MV-4-11 (cell line): Measurements from ENCODE around the gene KCNJ6.

ENCODE experiments used
- DNase-seq: peaks from one replicate; lab custom pipeline; 2025; lab: John Stamatoyannopoulos, UW

Gene KCNJ6

DNA sequence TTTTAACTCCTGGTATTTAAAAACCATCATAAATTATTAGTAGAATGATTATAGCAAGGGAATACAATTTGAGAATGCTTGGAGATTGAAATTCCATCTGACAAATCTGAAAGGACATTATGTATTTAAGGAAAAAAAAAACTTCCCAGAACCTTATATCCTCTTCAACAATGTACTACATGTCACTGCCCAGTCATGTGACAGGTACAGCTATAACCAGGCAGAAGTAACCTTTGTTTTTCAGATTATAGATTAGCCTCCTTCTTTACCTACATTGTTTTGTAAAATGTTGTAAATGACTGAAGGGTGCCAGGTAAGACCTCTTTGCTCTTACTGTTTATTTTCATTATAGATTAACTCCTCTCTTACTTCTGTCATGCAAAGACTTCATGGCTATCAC is 96.9 kb downstream of the KCNJ6 start:
- no peak for DNase-seq

DNA sequence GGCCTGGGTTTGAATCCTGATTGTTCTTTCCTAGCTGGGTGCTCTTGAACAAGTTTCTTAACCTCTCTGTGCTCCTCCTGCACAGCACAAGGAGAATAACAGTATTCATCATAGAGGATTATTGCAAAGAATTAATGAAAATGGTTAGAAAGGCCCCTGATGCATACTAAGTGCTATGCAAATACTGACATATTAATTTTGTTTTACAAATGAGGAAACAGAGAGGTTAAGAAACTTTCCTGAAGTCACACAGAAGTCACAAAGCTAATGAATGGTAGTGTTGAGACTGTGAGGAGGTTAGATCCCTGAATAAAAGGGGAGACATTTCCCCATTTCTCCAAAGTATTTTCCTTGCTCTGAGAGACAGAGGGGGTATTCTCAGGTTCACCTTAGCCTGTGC is 99.0 kb downstream of the KCNJ6 start:
- no peak for DNase-seq

DNA sequence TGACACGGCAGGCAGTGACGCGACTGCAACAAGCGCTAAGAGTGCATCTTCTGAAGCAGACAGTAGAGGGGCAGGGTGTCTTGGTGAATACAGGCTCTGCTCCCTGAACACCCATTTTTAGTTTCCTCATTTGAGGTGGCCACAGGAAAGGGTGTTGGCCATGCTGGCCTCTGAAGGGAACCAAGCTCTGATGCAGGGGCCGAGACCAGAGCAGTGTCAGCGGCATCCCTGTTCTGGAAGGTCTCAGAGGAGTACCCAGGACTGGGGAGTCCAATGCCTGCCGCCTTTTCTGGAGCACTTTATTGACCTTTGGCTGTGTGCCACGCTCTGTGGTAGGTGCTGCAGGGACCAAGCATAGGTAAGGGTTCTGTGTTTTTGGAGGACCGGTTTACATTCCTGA is 100.4 kb downstream of the KCNJ6 start:
- no peak for DNase-seq

DNA sequence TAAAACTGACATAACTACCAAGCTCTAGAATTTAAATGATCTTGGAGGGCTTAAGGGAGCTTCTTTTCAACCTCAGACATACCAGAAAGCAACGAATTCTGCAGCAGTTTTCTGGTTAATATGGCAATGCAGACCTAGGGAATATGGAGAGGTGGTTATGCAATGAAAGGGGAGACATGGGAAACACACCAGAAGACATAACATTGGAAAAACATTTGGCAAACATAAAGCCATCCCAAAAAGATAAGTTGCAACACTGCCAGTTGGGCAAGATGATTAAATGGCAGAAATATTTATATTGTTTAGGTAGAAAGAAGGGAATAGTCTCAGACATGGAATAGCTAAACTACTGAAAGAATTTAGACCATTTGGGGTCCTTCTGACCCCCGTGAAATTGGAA is 104.5 kb downstream of the KCNJ6 start:
- DNase-seq: no peak

DNA sequence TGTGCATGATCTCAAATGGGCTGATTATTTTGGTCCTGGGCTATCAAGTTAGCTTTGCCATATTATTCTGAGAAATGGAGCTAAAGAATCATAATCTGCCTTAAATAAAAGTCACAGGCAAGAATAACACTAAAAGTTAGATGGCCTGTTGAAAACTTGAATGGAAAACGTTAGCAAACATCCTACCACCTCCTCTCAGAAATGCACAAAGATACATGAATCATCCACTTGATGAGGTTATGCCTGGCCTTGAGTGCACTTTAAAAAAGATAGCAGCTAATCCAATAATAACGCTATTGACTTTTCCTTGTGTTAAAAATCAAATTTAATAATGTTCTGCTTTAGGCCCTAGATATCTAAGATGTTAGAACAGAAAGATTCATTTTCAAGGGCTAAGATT is 108.0 kb downstream of the KCNJ6 start:
- no peak for DNase-seq

DNA sequence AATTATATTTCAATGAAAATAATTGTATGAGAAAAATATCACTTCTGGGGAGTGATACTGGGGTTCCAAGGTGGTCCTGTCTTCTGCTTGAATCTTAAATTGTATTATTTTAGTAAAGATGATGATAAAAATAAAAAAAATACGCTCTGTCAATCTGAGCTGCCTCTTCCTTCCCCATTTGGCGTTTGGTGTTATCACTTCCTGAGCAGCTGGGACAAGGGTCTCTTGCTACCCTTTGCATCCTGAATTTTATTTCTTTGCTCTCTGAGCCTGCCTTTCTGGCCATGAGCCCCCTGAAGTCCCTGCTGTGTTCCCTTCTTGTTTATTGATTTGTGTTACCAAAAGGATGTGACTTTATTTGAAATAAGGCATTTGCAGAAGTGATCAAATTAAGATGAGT is 111.0 kb downstream of the KCNJ6 start:
- no peak for DNase-seq

DNA sequence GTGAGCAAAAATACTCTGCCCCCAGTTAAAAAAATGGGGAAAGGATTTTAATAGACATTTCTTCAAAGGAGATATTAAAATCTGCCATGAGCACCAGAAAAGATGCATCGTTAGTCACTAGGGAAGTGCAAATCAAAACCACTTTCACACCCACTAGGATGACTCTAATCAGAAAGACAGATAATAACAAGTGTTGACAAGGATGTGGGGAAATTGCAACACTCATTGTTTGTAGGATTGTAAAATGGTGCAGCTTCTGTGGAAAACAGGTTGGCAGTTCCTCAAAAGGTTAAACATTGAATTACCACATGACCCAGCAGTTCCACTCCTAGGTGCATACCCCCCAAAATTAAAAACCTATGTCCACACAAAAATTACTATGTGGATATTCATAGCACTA is 112.3 kb downstream of the KCNJ6 start:
- DNase-seq: no peak

DNA sequence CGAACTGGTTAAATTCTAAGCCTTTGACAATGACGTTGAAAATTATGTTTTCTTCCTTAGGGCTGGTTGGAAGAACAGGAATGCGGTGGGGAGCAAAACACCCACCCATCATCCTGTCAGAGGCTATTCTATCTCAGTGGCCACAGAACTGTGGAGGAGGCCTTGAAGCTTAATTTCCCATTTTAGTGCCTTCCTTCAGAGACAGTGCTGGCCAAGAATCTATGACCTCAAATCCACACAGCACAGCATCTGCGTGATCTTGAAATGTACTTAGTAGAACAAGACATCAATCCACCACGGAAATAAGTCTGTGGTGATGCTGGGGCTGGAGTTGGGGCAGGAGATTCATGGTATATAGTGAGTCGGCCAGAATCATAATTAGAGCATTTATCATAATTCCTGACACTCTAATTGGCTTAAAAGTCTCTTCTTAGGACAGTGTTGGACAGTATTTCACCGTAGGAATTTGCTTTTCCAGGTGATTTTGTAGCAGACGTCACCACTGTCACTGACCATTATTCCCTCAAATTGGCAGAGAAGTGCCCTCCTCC is 113.1 kb downstream of the KCNJ6 start:
- no peak for DNase-seq

DNA sequence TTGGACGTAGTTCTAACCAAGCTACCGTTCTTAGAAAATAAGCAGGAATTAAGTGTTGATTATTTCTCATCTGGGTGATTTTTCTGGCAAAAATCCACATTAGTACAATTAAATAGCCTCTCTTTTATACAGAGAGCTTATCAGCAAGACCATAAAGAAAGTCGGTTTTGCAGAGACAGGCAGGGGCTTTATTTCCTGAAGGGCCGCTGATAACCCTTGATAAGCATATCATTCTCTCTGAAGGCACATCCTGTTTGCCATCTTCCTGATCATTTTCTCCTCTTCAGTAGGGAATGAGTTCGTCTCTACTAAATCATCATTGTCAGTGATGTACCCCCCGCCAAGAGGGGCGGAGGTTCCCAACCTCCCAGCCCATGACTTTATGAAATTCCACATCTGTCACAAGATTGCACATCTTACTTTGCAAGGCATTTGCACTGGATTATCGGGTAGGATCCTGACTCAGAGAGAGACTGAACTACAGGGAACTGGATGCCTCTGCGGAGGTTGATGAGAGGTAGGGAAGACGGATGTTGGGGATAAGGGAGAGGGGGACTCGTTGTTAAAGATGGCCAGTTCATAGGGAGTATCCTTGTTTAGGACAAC is 115.7 kb downstream of the KCNJ6 start:
- no peak for DNase-seq

DNA sequence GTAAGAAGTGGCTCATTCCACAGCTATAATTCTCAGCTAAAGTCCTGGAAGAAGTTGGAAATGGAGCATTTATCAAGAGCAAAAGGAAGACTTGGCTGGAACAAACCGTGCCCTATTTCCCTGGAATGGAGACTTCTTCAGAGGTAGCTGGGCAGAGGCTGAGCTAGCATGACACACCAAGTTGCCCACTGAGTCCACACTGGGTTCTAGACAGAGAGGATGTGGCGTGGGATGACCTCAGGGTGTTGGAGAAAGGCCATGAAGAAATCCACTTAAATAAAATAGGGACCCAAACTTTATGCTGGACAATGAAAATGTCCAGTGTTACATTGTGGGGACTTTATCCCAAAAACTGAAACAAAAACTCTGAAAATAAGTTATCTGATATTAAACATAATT is 116.2 kb downstream of the KCNJ6 start:
- no peak for DNase-seq

DNA sequence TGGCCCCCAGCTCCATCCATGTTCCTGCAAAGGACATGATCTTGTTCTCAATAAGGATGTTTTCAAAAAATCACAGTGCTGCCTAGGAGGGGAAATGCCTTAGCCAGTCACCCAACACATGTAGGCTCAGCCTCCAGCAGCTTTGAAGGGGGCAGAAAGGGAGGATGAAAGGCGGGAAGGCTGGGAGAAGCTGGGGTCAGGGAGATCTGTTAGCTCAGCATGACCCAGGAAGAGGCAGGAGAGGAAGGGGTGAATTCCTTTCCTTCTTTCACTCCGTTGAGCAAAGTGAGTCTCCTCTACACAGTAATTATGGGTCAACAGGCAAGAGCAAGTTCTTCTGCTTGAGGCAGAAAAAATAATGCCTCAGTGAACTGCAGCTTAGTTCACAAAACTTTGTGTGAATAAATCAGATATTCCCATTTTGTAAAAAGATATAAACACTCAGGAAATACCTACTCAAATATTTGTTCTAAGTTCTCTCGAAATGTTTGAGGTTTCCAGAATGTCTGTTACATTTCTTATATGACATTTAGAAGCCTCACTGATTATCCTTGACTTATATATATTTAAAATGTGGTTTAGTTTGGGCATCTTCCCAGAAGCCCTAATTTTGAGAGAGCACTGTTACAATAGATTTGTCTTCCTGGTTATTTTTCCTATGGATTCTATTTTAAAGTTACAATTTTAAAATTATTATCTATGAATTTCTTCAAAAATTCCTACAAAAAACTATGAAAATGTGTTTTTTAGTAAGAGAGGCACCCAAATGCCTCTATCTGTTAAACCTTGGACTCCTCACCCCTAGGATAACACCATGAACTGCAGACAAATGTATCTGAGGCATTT is 116.8 kb downstream of the KCNJ6 start:
- no peak for DNase-seq

DNA sequence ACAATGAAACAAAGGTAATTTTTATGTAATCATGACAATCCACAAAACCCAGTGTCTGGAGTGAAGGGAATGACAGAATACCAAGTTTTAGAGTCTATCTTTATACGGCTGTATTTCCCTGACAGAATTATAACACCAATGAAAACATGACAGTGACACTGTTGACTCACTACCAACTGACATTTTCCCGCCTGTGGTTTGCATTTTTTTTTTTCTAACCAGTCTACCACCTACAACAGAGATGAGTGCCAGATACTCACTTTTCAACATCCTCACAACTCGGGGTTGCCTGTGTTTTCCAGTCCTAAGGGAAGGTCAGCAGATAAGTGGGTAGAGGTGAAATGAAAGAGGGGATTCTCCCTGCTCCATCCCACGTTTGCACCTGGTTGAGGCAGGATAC is 118.9 kb downstream of the KCNJ6 start:
- no peak for DNase-seq

DNA sequence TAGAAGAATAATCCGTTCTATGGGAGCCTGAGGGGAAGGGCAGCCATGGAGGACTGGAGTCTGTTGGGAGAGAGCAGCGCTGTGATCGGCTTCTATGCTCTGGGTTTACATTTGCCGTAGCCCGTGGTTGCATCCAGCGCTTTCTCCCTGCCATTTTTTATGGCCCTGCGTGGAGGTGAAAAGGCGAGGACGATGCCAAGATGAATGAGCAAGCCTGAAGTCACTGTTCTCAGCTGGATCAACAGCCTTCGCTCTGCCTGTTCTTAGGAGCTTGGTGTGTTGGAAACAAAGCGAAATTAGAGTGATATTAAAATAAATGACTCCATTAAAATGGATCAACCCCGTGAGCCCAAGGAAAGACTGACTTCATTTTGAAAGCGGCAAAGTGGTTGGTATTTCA is 120.2 kb downstream of the KCNJ6 start:
- no peak for DNase-seq

DNA sequence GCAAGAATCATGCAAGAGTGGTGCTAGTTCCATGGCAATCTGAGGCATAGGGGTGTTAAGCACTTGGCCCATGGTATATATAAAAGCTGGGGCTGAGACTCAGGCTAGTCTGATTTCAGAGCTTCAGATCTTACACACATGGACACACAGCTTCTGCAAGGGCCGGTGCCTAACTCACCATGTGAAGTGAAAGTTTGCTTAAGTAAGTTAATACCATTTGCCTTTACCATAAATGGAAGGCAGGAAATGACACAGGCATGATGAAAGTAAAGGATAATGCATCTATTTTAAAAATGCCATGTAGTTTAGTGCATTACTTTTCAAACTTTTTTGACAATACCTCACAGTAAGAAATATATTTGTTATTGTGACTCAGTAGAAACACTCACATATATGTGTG is 122.6 kb downstream of the KCNJ6 start:
- DNase-seq: no peak

DNA sequence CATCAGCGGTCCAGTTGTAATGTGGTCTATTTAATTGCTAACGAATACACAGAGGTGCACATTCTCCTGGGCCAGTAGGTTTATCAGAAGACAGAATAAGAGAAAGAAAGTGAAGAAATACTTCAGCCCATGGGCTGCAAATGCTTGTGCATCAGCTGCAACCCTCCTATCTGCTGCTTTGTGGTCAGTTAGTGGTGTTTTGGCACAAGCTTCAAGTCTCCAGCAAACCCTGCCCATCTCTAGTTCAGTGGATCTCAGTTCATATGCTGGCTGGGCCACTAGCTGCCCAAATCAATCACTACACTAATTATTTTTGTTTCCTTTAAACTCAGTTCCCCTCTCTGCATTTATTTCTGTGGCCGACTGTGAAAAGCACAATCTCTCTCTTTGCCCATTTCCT is 124.2 kb downstream of the KCNJ6 start:
- no peak for DNase-seq

DNA sequence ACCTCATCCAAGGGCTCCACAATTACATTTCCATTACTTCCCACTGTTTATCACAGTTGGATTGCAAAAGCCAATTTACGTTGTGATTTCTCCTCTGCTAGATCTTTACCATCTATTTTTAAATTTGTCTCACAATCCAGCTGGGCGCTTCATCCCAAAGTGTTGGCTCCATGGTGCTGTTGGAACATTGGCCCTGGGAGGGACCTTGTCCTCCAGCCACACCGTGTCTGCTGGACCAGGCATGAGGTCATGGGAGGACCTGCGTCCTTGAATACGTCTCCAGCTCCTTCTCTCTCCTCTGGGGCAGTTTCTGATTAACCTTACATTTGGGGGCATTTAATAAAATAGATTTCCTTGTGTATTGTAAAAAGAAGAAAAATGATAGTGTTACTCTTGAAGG is 125.4 kb downstream of the KCNJ6 start:
- DNase-seq: no peak

DNA sequence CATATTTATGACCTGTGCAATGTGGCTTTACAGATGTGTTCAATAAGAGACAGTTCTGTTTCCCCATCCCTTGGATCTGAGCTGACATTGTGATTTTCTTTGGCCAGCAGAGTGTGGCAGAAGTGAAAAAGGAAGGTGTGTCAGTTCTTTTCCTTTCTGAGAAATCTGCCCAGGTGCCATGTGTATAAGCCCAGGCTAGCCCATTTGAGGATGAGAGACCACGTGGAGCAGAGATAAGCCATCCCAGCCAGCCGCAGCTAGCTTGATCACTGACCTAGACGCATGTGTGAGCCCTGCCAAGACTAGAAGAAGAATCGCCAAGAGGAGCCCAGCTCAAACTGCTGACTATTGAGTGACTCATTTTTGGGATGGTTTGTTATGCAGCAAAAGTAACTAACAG is 127.8 kb downstream of the KCNJ6 start:
- DNase-seq: no peak

DNA sequence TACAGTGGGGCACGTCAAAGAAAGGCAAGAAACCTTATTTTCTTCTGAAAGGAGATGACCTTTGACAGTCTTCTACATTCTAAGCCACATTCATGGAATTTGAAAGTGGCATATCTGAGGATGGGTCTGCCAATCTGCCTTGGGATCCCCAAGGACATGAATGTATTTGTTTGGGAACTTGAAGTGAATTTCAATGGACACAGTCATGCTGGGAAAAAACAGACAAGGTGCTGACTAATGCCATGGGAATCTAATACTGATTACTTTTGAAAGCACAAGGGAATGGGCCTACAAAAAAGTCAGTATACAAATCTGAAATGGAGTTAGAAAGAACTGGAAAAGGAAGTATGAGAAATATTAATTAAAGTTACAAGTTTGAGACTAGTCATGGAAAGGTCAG is 128.8 kb downstream of the KCNJ6 start:
- no peak for DNase-seq

DNA sequence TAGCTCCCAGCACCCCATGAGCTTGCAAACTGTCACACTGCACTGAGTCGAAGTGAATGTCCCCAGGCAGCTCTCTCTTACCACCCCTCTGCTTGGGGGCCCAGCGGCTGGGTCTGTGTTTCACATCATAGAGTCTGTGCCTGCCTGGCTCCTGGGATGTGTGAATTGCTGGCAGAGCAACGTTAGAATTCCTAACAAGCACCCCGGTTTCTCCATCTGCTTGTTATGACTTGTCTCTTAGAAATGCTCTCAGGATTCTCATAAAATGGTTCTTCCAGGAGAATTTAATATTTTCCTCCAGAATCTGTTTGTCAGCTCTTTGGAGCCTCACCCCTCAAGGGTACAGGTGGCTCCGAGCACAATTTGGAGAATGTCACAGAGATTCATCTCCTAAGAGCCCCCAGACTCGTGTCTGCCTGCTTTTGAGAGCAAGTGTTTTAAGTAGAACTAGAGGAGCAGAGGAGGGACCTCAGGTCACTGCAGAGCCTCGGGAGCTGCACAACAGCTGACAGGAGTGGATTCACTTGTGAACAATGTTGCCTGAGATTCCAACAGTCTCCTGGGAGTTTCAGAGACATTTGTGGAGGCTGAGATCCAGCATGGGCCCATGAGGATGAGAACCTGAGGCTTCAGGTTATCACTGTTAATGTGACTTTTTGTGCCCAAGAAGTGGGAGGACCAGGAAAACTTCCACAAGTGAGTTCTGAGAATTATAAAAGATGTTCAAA is 131.5 kb downstream of the KCNJ6 start:
- no peak for DNase-seq

DNA sequence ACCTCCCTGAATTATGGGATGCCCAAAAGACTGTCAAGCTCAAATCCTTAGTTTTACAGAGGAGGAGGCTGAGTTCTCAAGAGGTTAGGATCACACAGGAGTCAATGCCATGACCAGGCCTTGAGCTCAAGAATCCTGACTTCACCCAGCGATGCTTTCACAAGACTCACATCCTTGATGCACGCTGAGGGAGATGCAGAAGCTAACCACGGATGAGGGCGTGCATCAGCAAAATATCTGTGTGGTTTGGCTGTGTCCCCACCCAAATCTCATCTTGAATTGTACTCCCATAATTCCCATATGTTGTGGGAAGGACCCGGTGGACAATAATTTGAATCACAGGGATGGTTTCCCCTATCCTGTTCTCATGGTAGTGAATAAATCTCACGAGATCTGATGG is 133.2 kb downstream of the KCNJ6 start:
- no peak for DNase-seq

DNA sequence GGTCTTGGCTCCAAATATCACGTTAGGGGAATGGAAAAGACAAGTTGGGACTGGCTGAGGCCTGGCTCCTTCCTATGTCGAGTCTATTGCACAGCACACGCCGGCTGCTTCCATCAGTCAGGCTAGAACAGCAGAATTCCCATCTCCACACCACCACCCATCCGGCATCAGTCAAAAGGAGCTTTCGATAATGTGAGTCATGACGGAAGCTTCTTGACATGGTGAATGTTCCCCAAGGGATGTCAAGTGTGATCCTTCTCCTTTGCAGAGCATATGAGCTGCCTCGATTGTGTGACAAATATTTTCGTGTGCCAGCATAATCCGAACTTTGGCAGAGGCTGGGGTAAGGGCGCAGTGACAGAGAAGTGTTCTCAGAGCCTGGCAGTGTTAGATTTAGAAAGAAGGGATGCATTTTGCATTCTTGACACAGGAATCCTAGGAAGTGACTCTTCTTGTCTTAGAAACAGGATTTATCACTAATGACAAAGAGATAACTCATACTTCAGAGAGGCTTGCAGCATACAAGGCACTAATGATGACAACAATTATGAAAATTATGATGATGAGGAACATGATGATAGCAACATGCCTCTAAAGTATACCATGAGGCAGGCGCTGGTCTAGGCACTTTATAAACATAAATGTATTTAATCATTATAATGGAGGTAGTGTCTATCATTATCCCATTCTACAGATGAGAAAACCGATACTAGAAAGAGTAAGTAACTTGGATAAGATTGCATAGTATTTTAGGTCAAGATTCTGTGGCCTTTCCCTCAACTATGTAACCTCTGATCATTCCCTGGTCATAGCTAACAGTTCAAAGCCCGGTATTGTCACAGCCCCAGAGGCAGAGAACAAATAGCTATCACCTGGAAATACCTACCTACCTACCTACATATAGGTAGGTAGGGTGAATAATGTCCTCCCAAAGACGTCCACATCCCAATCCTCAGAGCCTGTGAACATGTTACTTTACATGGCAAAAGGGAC is 135.0 kb downstream of the KCNJ6 start:
- DNase-seq: no peak

DNA sequence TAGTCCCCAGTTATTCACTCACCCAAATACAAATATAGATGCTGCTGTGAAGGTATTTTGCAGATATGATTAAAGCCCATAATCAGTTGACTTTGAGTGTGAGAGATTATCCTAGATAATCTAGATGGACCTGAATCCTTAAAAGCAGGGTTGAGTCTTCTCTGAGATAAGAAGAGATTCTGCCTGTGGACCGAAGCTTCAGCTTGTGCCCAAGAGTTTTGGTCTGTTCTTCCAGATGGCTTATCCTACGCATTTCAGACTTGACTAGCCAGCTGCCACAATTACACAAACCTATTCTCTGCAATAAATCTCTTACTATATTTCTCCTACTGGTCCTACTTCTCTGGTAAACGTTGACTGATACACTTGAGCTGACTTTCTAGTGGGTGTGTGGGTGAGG is 145.1 kb downstream of the KCNJ6 start:
- DNase-seq: no peak
